Left lung (tissue), 10 donors: ENCODE results near the gene RELL2. TPM values are rescaled to one million over a fixed set of nuclear protein-coding genes. Genes with fewer than 3 reads are reported as not detected.

Experiments used
- ATAC-seq: fragments of 200-7000 bp; cut with Tn5 transposase; one replicate; pipeline ENCODE4 v1.9.1; 2020; ENCODE audit warnings: moderate library complexity
- DNase-seq, 4 donors: peaks; one replicate each; pipeline ENCODE4 v3.0.0-alpha.2; 2013 to 2020
- H3K27ac ChIP-seq, 2 donors: fragments of 200-600 bp; sonication (generic) in 1 of 2; one replicate each; pipeline versions ENCODE4 v1.5.0 to v1.8.0; 2020 to 2021
- H3K27me3 ChIP-seq, 2 donors: fragments of 200-600 bp; sonication (generic) in 1 of 2; one replicate each; pipeline versions ENCODE4 v1.5.0 to v1.8.0; 2020 to 2021
- H3K36me3 ChIP-seq, 2 donors: fragments of 200-600 bp; sonication (generic) in 1 of 2; one replicate each; pipeline versions ENCODE4 v1.5.0 to v1.8.0; 2020 to 2021
- H3K4me1 ChIP-seq, 2 donors: fragments of 200-600 bp; one replicate each; pipeline ENCODE4 v1.8.0; 2021
- H3K4me3 ChIP-seq, 2 donors: fragments of 200-600 bp; sonication (generic) in 1 of 2; one replicate each; pipeline versions ENCODE4 v1.5.0 to v1.8.0; 2020 to 2021; ENCODE audit warnings: mild to moderate bottlenecking in 1 of 2
- H3K9me3 ChIP-seq, 2 donors: fragments of 200-600 bp; sonication (generic) in 1 of 2; one replicate each; pipeline versions ENCODE4 v1.5.0 to v1.8.0; 2020 to 2021
- intact Hi-C, 2 donors: fragments of 100-400 bp; cut with DNase I; formaldehyde crosslinking; loops; one replicate each; pipeline versions ENCODE4 v1.11.2 to v1.14.2; 2022
- polyA plus RNA-seq, 6 donors: library from polyadenylated mRNA; unstranded; fragments of 120-200 nt; gene quantifications; one replicate each; pipeline ENCODE4 v1.2.1, GENCODE V29; 2013; ENCODE audit not compliant: insufficient read length in 6 of 6
- total RNA-seq, 2 donors: library from RNA; stranded (reverse); fragmentation: NEBNext Ultra II Directional; extraction: Animal tissue kit (Norgen Biotek cat#: 25700); gene quantifications; one replicate each; pipeline ENCODE4 v1.2.1, GENCODE V29; 2021
- TF ChIP-seq, protein P1 (sequence below), 2 donors: fragments of 200-600 bp; sonication (generic) in 1 of 2; IDR thresholded peaks; one replicate each; pipeline versions ENCODE4 v1.5.0 to v1.8.0; 2021; ENCODE audit warnings: antibody characterized with exemption in 2 of 2
- donor health status: DM: no; HTN: yes; CAD: no.
- donor health status: DM: no; HTN: no; CAD: no.

RELL2 gene
- total and polyA plus RNA-seq, 8 donors: 0.27 to 6.3 (median 0.72) TPM

DNA sequence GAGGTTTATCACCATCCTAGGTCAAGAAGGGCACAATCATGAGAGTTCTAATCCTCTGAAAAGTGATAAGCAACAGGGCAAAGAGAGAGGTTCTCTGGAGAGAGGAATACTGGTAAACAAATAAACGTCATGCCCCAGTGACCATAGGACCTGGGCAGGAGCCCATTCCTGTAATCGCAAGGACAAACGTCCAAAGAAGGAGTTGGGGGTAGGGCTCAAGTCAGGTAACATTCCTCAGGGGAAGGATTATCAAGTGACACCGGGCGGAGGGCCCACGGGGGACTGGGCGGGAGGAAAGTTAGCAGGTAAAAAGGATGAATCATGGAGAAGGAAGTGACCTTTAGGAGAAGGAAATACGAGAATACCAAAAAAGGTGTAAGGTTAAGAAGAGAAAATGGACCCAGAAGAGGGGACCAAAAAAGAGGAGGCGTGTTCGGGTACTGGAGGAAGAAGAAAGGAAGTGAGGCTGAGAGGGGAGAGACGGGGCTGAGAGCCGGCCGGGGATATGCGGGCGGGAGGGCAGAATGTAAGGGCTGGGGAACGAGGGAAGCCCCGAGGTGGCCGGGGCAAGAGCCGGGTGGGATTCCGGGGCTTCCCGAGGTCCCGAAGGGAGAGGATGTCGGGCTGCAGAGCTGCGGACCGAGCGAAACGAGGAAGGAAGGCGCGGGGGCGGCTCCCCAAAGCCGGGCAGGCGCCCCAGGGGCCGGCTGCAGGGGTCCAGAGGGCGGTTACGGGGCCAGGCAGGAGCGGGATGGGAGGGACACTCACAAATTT, 18.6 kb upstream of the RELL2 start:
- Histone ChIP-seq H3K9me3 (no peaks in the 10 kb centered on the region), H3K4me3 (peak overlapping the region; percentile 76 to 98), H3K36me3 (peaks cover 0 to 34% of the 10 kb centered on the region in 2 donors), H3K27ac (peak overlapping the region; percentile 91 to 99), H3K4me1 (peaks cover 0 to 62% of the 10 kb centered on the region in 2 donors), H3K27me3 (no peaks in the 10 kb centered on the region)
- TF ChIP-seq, protein P1, sequence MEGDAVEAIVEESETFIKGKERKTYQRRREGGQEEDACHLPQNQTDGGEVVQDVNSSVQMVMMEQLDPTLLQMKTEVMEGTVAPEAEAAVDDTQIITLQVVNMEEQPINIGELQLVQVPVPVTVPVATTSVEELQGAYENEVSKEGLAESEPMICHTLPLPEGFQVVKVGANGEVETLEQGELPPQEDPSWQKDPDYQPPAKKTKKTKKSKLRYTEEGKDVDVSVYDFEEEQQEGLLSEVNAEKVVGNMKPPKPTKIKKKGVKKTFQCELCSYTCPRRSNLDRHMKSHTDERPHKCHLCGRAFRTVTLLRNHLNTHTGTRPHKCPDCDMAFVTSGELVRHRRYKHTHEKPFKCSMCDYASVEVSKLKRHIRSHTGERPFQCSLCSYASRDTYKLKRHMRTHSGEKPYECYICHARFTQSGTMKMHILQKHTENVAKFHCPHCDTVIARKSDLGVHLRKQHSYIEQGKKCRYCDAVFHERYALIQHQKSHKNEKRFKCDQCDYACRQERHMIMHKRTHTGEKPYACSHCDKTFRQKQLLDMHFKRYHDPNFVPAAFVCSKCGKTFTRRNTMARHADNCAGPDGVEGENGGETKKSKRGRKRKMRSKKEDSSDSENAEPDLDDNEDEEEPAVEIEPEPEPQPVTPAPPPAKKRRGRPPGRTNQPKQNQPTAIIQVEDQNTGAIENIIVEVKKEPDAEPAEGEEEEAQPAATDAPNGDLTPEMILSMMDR (IDR thresholded peaks at IDR 0.05): no peak
- intact Hi-C loops: loop anchor here in 1 of 2 donors (2.0 kb wide), 1 partner anchor 25 kb away; no protein-coding TSS in a partner anchor
- peak in 3 of 4 donors; percentile 52 to 84 (median 72) for DNase-seq
- peak; percentile 70 for ATAC-seq

DNA sequence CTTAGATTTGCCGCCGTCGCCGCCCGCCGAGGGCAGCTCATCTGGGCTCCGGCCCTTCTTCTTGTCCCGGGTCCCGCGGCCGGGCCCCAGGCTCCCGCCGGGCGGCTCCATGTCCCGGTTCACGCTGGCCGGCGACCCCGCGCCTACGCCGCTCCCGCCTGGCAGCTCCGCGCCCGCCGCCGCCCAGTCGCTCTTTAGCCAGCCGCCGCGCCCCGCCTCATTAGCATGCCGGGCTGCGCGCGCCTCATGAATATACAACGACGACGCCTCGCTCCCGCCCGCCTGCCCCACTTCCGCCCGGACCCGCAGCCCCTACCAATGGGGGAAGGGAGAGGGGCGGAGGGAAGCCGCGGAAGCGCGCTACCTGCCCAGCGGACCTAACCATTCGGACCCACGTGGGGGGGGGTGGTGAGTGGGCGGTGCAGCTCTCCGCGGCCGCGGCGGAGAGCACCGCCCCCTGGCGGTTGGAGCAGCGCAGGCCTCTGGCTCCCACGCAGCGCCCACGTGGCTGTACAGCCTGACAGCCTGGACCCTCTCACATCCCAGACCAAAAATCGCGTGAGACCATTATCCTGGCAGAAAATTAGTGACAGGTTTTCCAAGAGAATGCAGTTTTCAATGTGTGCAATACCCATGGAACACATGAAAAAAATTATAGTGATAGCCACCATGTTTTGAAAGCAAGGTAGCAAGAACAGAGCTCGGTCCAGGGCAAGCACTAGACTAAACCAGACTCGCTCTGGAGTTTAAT, 17.8 kb upstream of the RELL2 start, which contains the start of gene DIAPH1:
Gene DIAPH1, minus strand, starts transcription at position 197 of the 751 bp plus-strand sequence. Its CDS starts 86 bp downstream, at position 111.
- intact Hi-C loops: loop anchor here in 1 of 2 donors (2.0 kb wide), 1 partner anchor 26 kb away; no protein-coding TSS in a partner anchor
- ATAC-seq (peak; percentile 95), DNase-seq (peak; percentile 94 to 99 (median 98))
- Histone ChIP-seq H3K27ac (peak within 1 kb of the TSS; percentile 91 to 99), H3K4me3 (peak within 1 kb of the TSS; percentile 76 to 98), H3K27me3 (no peaks in the 10 kb centered on the region), H3K9me3 (no peaks in the 10 kb centered on the region), H3K36me3 (peaks cover 0 to 42% of the 10 kb centered on the region in 2 donors), H3K4me1 (peaks cover 0 to 59% of the 10 kb centered on the region in 2 donors)
- TF ChIP-seq, protein P1 (IDR thresholded peaks at IDR 0.05): peak; percentile 93 to 98

DNA sequence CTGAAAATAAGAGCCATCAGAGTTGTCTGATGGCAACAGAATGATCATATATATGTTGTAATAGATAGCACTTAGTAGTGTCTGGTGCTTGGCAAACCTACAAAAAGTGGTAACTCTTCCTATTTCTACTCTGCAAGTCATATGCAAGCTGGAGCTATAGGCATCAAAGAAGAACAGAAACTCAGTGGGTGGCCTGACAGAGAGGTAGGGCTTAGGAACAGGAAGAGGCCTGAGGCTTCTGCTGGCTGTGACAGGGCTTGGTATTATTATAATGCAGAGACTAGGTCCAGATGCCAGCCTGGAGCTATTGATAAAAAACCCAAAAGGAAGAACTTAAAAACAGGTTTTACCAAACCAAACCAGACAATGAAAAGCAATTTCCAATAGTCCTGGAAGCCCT, 13.6 kb upstream of the RELL2 start:
- Histone ChIP-seq H3K36me3 (peaks cover 0 to 81% of the 10 kb centered on the region in 2 donors), H3K9me3 (no peaks in the 10 kb centered on the region), H3K27me3 (no peaks in the 10 kb centered on the region), H3K27ac (peak overlapping the region in 1 of 2 donors; percentile 3), H3K4me1 (peaks cover 0 to 19% of the 10 kb centered on the region in 2 donors), H3K4me3 (no peak overlapping the region)
- intact Hi-C loops: no loop called here
- DNase-seq (no peak), ATAC-seq (no peak)
- TF ChIP-seq, protein P1 (IDR thresholded peaks at IDR 0.05): no peak

DNA sequence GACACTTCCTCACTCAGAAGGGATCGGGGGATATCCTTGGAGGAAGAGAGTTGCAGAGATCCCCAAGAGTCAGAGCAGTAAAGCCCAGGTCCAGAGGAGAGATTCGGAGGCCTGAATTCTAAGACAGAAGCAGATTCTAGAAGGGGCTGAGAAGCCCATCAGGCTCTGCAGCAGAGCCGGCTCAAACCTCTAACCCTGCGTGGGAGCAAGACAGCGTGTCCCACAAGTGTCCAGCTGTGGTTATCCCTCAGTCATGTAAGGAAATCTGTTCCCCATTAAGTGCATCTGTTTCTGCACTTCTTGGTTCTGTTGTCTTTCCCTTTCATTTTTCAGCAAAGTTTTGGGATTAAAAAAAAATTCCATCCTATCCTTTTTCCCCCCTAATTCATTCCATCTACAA, 13.2 kb upstream of the RELL2 start:
- TF ChIP-seq, protein P1 (IDR thresholded peaks at IDR 0.05): no peak
- H3K36me3 ChIP-seq: peaks cover 0 to 85% of the 10 kb centered on the region in 2 donors
- no peak for ATAC-seq
- H3K4me1 ChIP-seq: peaks cover 0 to 19% of the 10 kb centered on the region in 2 donors
- no peaks in the 10 kb centered on the region for H3K9me3 ChIP-seq
- no peaks in the 10 kb centered on the region for H3K27me3 ChIP-seq
- no peak for DNase-seq
- H3K27ac ChIP-seq: peak overlapping the region in 1 of 2 donors; percentile 3
- intact Hi-C loops: no loop called here
- H3K4me3 ChIP-seq: no peak overlapping the region
